Measurements from ENCODE around the gene KCNIP4.

GRCh38 chr4:20829617-20830357 is 1118.8 kb downstream of the KCNIP4 start:
- TF ChIP-seq MXI1 (IDR thresholded peaks at IDR 0.05; ENCODE audit: low read depth, low read length) (no peak), EZH2 (IDR thresholded peaks at IDR 0.05; ENCODE audit: borderline replicate concordance, control insufficient read depth, low read depth, low read length) (no peak), HDAC2 (IDR thresholded peaks at IDR 0.05) (no peak), FOS (IDR thresholded peaks at IDR 0.05; ENCODE audit: borderline replicate concordance, extremely low read depth, insufficient read length) (no peak), POLR2A (IDR thresholded peaks at IDR 0.05; ENCODE audit: low read depth, low read length) (no peak), POU2F2 (IDR thresholded peaks at IDR 0.05; ENCODE audit: borderline replicate concordance, low read depth, low read length) (no peak), ZNF217 (IDR thresholded peaks at IDR 0.05) (no peak), HCFC1 (IDR thresholded peaks at IDR 0.05; ENCODE audit: low read length) (no peak), SMC3 (IDR thresholded peaks at IDR 0.05; ENCODE audit: borderline replicate concordance, low read length) (no peak), CTCF (IDR thresholded peaks at IDR 0.05 in 2 of 3, conservative IDR thresholded peaks at IDR 0.05 in 1 of 3; ENCODE audit: control insufficient read depth in 2 of 3, extremely low read depth in 1 of 3, insufficient read depth in 1 of 3, low read depth in 3 of 3, low read length in 3 of 3) (no peak), EED (IDR thresholded peaks at IDR 0.05; ENCODE audit: low read depth) (no peak), TAF1 (IDR thresholded peaks at IDR 0.05; ENCODE audit: borderline replicate concordance, low read depth, low read length) (no peak), FOXK2 (IDR thresholded peaks at IDR 0.05) (no peak), EGR1 (IDR thresholded peaks at IDR 0.05; ENCODE audit: borderline replicate concordance in 1 of 2, low read depth in 2 of 2, low read length in 2 of 2) (no peak)

Measured in GM12878 (cell line).